Activated CD8-positive, alpha-beta memory T cell treated with anti-CD3 and anti-CD28 coated beads, Interleukin-2, amount 50 U/mL, for 4 hours (primary cell): ENCODE measurements around the gene AMOTL2.

Source experiments
- DNase-seq: peaks from one replicate; pipeline ENCODE4 v3.0.0-alpha.2; 2020

Gene AMOTL2

DNA sequence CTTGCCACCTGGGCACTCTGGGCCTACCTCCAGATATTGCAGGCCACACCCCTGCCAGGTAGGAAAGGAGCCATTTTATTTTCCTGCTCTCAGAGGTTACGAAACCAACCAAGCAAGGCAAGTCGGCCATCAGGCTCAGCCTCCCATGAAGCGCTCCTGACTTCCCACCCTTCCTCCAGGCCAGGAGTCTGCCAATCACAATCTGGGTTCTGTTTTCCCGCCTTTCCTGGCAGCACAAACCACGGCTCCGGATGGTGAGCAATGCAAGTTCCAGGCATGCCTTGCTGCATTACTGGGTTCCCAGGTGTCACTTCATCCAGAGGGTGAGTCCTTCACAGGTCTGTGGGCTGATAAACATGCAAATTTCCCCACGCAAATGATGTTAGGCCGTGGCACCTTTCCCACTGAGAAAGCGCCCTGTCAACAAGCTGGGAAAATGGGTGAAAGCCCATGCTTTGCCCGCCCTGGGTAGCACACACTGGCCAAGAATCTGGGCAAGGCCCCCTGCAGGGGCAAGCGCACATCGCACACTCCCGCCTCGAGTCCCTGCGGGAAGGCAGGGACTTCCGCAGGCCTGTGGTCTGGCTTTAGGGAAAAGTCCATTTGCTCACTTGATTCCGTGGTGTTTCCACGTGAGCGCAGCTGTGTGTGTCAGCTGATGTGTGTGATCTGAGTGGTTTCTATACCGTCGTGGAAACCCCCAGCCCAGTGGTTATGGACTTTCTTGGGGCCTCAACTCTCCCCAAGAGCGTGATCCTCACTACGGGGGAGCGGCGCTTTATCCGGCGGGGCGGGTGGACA lies 62.0 kb downstream of the AMOTL2 start:
- no peak for DNase-seq

DNA sequence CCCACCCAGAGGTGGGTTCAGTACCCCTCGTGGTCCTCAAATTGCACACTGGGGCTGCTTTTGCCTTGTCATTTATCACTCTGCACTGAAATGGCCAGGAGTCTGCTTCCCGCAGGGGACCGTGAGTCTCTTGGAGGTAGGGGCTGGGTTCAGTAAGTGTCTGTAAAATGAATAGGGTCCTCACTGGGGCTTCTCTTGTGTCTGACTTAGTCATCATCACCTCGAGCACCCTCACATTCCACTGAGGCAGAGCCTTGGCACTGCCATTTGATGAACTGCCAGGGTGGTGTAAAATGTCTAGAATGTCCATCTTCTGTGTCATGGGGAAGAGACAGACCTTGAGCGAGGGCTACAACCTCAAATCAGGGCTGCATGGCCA lies 62.6 kb downstream of the AMOTL2 start:
- no peak for DNase-seq

DNA sequence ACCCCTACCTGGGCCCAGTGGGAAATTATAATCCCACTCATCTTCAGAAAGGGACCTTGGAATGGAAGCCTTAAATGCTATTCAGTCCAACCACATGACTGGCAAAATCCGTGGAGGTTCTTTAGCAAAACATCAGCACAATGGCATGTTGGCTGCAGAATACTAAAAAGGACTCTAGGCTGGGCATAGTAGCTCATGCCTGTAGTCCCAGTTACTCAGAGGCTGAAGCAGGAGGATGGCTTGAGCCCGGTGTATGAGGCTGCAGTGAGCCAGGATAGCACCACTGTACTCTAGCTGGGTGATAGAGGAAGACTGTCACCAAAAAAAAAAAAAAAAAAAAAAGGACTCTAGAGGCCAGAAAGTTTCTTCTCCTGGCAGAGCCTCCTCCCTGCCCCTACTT lies 63.0 kb downstream of the AMOTL2 start:
- DNase-seq: no peak

DNA sequence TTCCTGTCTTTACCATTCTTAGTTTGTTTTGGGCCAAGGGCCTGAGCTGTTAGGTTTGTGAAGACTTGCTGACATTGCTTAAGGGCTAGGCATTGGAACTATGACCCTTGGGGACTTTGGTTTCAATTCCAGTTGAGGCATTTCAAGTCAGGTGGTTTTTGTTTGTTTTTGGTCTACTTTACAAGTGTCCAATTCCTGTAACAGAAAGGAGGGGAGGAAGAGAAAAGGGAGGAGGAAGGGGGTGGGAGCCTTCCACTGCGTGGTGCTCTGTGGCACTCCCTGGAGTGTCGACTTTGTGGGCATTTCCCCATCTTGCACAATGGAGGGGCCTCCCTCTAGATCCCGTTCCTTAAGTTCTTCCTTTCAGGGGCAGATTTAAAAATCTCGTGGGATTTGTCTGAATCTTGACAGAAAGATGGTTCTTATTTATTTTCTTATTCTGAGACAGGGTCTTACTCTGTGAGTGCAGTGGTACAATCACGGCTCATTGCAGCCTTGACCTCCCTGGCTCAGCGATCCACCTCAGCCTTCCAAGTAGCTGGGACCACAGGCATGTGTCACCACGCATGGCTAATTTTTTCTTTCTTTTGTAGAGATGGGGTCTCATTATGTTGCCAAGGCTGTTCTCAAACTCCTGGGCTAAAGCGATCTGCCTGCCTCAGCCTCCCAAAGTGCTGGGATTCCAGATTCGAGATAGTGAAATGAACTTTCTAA lies 64.1 kb downstream of the AMOTL2 start:
- no peak for DNase-seq

DNA sequence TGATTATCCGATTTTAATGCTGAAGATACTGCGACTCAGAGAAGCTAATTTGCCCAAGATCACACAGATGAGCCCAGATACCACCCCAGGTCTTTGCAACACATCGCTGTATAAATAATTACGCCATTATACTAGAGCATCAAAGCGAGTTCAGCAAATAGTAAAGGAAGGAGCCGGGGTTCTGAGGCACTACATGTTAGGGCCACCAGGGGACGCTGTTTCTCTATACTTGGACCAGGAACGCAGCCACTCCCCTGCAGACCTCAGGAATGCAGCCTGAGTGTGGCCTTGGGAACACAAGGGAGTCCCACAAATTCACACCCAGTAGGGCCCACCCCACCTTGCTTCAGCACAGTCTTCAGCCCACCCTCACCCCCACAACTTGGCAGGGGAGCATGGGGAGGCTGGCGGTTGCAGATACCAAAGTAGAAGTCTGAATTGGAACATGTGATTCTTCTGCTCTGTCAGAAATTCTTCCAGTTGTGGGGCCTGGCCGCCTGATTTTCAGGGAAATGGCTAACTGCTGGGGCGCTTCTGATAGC lies 65.8 kb downstream of the AMOTL2 start:
- DNase-seq: peak; percentile 76

DNA sequence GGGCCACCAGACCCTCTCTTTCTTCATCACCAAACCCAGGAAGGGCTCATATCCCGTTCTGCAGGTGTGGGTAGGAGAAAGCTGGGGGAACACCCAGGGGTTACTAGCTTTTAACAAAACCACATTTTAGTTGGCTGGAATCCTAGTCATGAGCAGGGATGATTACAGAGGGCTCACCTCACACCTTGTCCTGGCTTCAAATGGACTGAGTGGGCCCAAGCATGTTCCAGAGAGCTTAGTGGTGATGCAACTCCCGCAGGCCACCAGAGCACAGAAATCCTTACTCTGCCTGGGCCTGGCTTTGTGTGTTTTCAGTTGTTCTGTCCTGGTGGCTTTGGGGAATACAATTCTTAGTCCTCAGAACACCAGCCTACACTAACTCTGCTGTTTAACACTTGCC lies 66.8 kb downstream of the AMOTL2 start:
- DNase-seq: no peak

DNA sequence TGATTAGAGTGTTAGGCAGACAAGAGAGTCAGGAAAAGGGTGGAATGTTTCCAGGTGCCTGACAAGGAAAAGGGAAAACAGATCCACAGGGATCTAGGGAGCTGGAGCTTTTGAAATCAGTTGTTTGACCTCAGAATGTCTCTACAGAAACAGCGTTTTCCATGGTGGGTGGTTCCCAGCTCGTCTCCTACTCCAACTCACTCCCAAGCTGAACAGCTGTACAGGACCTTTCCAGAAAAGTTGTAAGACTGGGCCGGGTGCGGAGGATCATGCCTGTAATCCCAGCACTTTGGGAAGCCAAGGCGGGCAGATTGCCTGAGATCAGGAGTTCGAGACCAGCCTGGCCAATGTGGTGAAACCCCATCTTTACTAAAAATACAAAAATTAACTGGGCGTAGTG lies 67.9 kb downstream of the AMOTL2 start:
- no peak for DNase-seq
